Uterus (tissue), 4 donors: ENCODE results near the gene YIF1A. TPM values are rescaled to one million over a fixed set of nuclear protein-coding genes. Genes with fewer than 3 reads are reported as not detected.
A peak's percentile ranks its signal among the peaks of the same experiment; 100 is the strongest.
"Not testable (repeated sequence)": the region's sequence is repeated elsewhere in the genome, so short reads cannot be mapped to it uniquely, and the experiment has no call there.

Source experiments
- DNase-seq, 2 donors: peaks; one replicate each; pipeline ENCODE4 v3.0.0-alpha.2; 2019 to 2020
- H3K27ac ChIP-seq, 2 donors: fragments of 200-600 bp; sonication (generic); 1 replicate in 1 of 2; 2 replicates in 1 of 2; pipeline ENCODE4 v1.5.1; 2016 to 2018
- H3K27me3 ChIP-seq, 2 donors: fragments of 200-600 bp; sonication (generic); one replicate each; pipeline ENCODE4 v1.5.1; 2018 to 2019; ENCODE audit warnings: control low read depth in 1 of 2
- H3K36me3 ChIP-seq, 2 donors: fragments of 200-600 bp; sonication (generic); one replicate each; pipeline ENCODE4 v1.5.1; 2019; ENCODE audit warnings: control low read depth in 1 of 2
- H3K4me1 ChIP-seq, 2 donors: fragments of 200-600 bp; sonication (generic); one replicate each; pipeline ENCODE4 v1.5.1; 2018 to 2019; ENCODE audit warnings: control low read depth in 1 of 2
- H3K4me3 ChIP-seq, 2 donors: fragments of 200-600 bp; sonication (generic); 1 replicate in 1 of 2; 2 replicates in 1 of 2; pipeline ENCODE4 v1.5.1; 2018 to 2019; ENCODE audit warnings: mild to moderate bottlenecking in 1 of 2
- H3K9me3 ChIP-seq, 2 donors: fragments of 200-600 bp; sonication (generic); one replicate each; pipeline ENCODE4 v1.5.1; 2019; ENCODE audit warnings: control low read depth in 1 of 2
- POLR2A ChIP-seq, 2 donors: fragments of 450-650 bp; IDR thresholded peaks; one replicate each; pipeline ENCODE4 v1.6.1; 2016; ENCODE audit warnings: antibody characterized with exemption in 2 of 2, mild to moderate bottlenecking in 1 of 2, moderate library complexity in 1 of 2
- intact Hi-C: fragments of 100-400 bp; cut with DNase I; formaldehyde crosslinking; loops from one replicate; pipeline ENCODE4 v1.15.1; 2023; ENCODE audit warnings: low total_unique reads
- total RNA-seq, 4 donors: library from RNA; depleted of rRNA in 3 of 4; stranded (reverse); fragments of >200 nt in 3 of 4; gene quantifications; one replicate each; pipeline versions ENCODE4 v1.1.0 to v1.2.4, GENCODE V29; 2014 to 2023
- TF ChIP-seq, protein P1 (sequence below), 4 experiments: fragments of 200-600 bp in 2 of 4; fragments of 450-650 bp in 2 of 4; sonication (generic) in 2 of 4; IDR thresholded peaks; one replicate each; pipeline ENCODE4 v1.5.1; 2016 to 2019; ENCODE audit warnings: antibody characterized with exemption in 4 of 4, mild to moderate bottlenecking in 2 of 4, moderate library complexity in 1 of 4
- donor health status: DM: yes; HTN: yes; CAD: no.

YIF1A gene
- total RNA-seq, 4 donors from 2014 or later = 38.9 to 101 (median 79.1) TPM

DNA sequence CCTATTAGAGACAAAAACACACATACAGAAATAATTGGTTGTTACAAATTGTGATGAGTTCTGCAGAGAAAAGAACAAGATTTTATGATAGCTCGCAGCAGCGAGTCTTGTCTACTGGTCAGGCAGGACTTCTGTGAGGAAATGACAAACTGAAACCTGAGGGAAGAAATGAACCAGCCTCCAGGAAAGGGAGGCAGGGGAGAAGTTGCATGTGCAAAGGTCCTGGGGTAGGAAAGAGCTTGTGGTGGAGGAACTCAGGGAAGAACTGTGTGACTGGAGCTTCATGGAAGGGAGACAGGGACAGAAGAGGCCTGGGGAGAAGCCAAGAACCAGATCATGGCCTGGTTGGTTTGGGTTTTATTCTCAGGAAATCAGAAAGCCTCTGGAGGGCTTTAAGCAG is 29.7 kb downstream of the YIF1A start:
- intact Hi-C loops = no loop called here
- no peak for TF ChIP-seq POLR2A (IDR thresholded peaks at IDR 0.05)
- TF ChIP-seq, protein P1, sequence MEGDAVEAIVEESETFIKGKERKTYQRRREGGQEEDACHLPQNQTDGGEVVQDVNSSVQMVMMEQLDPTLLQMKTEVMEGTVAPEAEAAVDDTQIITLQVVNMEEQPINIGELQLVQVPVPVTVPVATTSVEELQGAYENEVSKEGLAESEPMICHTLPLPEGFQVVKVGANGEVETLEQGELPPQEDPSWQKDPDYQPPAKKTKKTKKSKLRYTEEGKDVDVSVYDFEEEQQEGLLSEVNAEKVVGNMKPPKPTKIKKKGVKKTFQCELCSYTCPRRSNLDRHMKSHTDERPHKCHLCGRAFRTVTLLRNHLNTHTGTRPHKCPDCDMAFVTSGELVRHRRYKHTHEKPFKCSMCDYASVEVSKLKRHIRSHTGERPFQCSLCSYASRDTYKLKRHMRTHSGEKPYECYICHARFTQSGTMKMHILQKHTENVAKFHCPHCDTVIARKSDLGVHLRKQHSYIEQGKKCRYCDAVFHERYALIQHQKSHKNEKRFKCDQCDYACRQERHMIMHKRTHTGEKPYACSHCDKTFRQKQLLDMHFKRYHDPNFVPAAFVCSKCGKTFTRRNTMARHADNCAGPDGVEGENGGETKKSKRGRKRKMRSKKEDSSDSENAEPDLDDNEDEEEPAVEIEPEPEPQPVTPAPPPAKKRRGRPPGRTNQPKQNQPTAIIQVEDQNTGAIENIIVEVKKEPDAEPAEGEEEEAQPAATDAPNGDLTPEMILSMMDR (IDR thresholded peaks at IDR 0.05) = no peak
- no peaks in the 10 kb centered on the region for H3K36me3 ChIP-seq

DNA sequence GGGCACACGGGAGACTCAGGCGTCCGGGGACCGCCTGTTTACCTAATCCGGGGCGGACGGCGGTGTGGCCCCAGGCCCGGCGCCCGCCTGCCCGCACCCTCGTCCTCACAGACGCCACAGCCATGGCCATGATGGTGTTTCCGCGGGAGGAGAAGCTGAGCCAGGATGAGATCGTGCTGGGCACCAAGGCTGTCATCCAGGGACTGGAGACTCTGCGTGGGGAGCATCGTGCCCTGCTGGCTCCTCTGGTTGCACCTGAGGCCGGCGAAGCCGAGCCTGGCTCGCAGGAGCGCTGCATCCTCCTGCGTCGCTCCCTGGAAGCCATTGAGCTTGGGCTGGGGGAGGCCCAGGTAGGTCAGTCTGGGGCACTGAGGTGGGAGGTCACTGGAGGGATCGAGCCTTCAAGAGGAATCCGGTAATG is 30.5 kb downstream of the YIF1A start:
- TF ChIP-seq, protein P1 (IDR thresholded peaks at IDR 0.05) = no peak
- no peak for TF ChIP-seq POLR2A (IDR thresholded peaks at IDR 0.05)
- no peaks in the 10 kb centered on the region for H3K9me3 ChIP-seq
- no peaks in the 10 kb centered on the region for H3K36me3 ChIP-seq
- H3K27ac ChIP-seq = peak overlapping the region; percentile 78 to 89
- no peak for DNase-seq
- H3K4me3 ChIP-seq = peak overlapping the region; percentile 77 to 89
- H3K27me3 ChIP-seq = no peaks in the 10 kb centered on the region
- H3K4me1 ChIP-seq = peaks cover 0 to 3% of the 10 kb centered on the region in 2 donors
- intact Hi-C loops = no loop called here

More for the DNA sequence above, 29.7 kb downstream of the YIF1A start:
- H3K9me3 ChIP-seq = no peaks in the 10 kb centered on the region
- H3K4me1 ChIP-seq = peaks cover 0 to 3% of the 10 kb centered on the region in 2 donors
- DNase-seq = no peak
- H3K27me3 ChIP-seq = no peaks in the 10 kb centered on the region
- no peak overlapping the region for H3K27ac ChIP-seq
- no peak overlapping the region for H3K4me3 ChIP-seq

DNA sequence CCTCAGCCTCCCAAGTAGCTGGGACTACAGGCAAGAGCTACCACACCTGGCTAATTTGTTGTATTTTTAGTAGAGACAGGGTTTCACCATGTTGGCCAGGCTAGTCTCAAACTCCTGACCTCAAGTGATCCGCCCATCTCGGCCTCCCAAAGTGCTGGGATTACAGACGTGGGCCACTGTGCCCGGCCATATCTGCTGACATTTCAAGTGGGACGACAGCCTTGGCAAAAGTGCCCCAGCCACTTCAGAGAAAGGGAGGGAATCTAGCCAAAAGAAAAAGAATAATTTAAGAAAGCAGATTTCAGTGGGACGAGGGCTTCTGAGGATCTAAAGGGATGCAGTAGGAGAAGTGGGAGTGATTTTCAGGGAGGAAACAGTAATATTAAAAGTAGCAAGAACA is 35.9 kb downstream of the YIF1A start:
- H3K36me3 ChIP-seq, H3K27me3 ChIP-seq, H3K27ac ChIP-seq, H3K4me1 ChIP-seq, H3K4me3 ChIP-seq, intact Hi-C loops, DNase-seq, H3K9me3 ChIP-seq: not testable (repeated sequence)

DNA sequence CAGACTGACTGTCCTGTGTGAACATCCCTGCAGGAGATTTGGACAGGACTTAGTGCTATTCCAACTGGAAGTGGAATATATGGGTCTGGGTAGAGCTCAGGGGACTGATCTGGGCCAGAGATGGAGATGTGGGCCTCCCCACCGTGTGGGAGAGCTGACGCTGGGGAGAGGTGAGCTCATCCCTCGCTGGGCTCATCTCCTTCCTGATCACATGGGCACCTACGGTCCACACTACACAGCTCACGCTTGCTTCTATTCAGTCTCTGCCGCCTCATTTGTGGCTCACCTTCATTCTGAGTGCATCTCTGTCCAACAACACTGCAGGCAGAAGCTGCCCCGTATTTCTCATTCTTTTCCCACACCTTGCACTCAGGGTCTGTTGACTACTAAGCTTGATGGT is 37.1 kb downstream of the YIF1A start:
- Histone ChIP-seq H3K27ac (no peak overlapping the region), H3K27me3 (no peaks in the 10 kb centered on the region), H3K4me3 (no peak overlapping the region), H3K9me3 (no peaks in the 10 kb centered on the region), H3K4me1 (no peaks in the 10 kb centered on the region), H3K36me3 (no peaks in the 10 kb centered on the region)
- TF ChIP-seq, protein P1 (IDR thresholded peaks at IDR 0.05) = no peak
- TF ChIP-seq POLR2A (IDR thresholded peaks at IDR 0.05) = no peak
- DNase-seq = no peak
- intact Hi-C loops = no loop called here

DNA sequence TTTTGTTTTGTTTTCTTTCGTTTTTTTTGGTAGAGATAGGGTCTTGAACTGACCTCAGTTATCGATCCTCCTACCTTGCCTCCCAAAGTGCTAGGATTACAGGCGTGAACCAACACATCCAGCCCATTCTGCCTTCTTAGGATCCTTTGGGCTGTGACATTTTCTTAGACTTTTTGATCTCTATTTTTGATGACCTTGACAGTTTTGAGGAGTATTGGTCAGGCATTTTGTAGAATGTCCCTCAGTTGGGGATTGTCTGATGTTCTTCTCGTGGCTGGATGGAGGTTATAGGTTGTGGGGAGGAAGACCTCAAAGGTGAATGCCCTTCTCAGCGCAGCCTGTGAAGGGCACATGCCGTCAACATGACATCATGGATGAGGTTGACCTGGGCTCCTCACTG is 40.0 kb downstream of the YIF1A start:
- TF ChIP-seq POLR2A (IDR thresholded peaks at IDR 0.05) = no peak
- TF ChIP-seq, protein P1 (IDR thresholded peaks at IDR 0.05) = no peak
- Histone ChIP-seq H3K27ac (no peak overlapping the region), H3K27me3 (no peaks in the 10 kb centered on the region), H3K4me1 (no peaks in the 10 kb centered on the region), H3K36me3 (no peaks in the 10 kb centered on the region), H3K9me3 (no peaks in the 10 kb centered on the region), H3K4me3 (no peak overlapping the region)
- DNase-seq = no peak
- intact Hi-C loops = no loop called here

DNA sequence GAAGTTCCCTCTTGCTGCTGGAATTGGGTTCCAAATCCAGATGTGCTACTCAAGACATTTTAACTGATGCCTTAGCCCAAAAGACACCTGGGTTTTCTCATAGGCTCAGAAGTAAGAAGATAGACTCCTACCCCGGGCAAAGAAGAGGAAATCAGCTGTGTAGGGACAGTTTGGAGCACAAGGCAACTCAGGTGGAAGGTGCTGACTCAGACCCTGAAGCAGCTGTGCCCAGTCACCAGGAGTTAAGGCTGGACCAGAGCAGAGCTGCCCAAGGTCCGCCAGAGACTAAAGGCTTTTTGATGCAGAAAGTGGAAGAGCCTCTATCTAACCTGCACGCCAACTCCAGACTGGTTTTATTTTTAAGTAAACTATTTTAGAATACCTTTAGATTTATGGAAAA is 41.1 kb downstream of the YIF1A start:
- no peaks in the 10 kb centered on the region for H3K9me3 ChIP-seq
- intact Hi-C loops = no loop called here
- H3K4me3 ChIP-seq = no peak overlapping the region
- H3K27ac ChIP-seq = no peak overlapping the region
- no peak for TF ChIP-seq POLR2A (IDR thresholded peaks at IDR 0.05)
- TF ChIP-seq, protein P1 (IDR thresholded peaks at IDR 0.05) = no peak
- no peaks in the 10 kb centered on the region for H3K27me3 ChIP-seq
- no peak for DNase-seq
- H3K36me3 ChIP-seq = no peaks in the 10 kb centered on the region
- no peaks in the 10 kb centered on the region for H3K4me1 ChIP-seq
